Measurements from ENCODE around the gene ST3GAL3.

Gene ST3GAL3

GRCh38 chr1:43707190-43708001, at the start of gene ST3GAL3:
TSS of gene ST3GAL3 (plus strand) at chr1:43707536. CDS start at chr1:43736263, 28,727 bp downstream.
- Histone ChIP-seq H3K27me3 (ENCODE audit: control insufficient read depth, insufficient read depth, low read length) (no peaks in the 10 kb centered on the region), H3K36me3 (ENCODE audit: control insufficient read depth, insufficient read depth, low read length) (no peaks in the 10 kb centered on the region), H3K4me3 (ENCODE audit: low read length) (peak within 1 kb of the TSS; percentile 64), H3K4me1 (ENCODE audit: control insufficient read depth, insufficient read depth, low read length) (peaks cover 7% of the 10 kb centered on the region), H3K9me3 (ENCODE audit: control insufficient read depth, low read length) (no peaks in the 10 kb centered on the region), H3K9ac (ENCODE audit: low read length) (peak within 1 kb of the TSS; percentile 46)

GRCh38 chr1:43659212-43660166, 47.8 kb upstream of the ST3GAL3 start:
- Histone ChIP-seq H3K9me3 (ENCODE audit: control insufficient read depth, low read length) (no peaks in the 10 kb centered on the region), H3K4me1 (ENCODE audit: control insufficient read depth, insufficient read depth, low read length) (no peaks in the 10 kb centered on the region), H3K27me3 (ENCODE audit: control insufficient read depth, insufficient read depth, low read length) (no peaks in the 10 kb centered on the region), H3K9ac (ENCODE audit: low read length) (no peak overlapping the region), H3K4me3 (ENCODE audit: low read length) (no peak overlapping the region), H3K36me3 (ENCODE audit: control insufficient read depth, insufficient read depth, low read length) (peaks cover 29% of the 10 kb centered on the region)

GRCh38 chr1:43660355-43660754, 47.0 kb upstream of the ST3GAL3 start:
- Histone ChIP-seq H3K4me1 (ENCODE audit: control insufficient read depth, insufficient read depth, low read length) (no peaks in the 10 kb centered on the region), H3K9me3 (ENCODE audit: control insufficient read depth, low read length) (no peaks in the 10 kb centered on the region), H3K36me3 (ENCODE audit: control insufficient read depth, insufficient read depth, low read length) (peaks cover 27% of the 10 kb centered on the region), H3K9ac (ENCODE audit: low read length) (no peak overlapping the region), H3K27me3 (ENCODE audit: control insufficient read depth, insufficient read depth, low read length) (no peaks in the 10 kb centered on the region), H3K4me3 (ENCODE audit: low read length) (no peak overlapping the region)

GRCh38 chr1:43664369-43664768, 43.0 kb upstream of the ST3GAL3 start:
- H3K36me3 ChIP-seq (ENCODE audit: control insufficient read depth, insufficient read depth, low read length): peaks cover 36% of the 10 kb centered on the region
- no peaks in the 10 kb centered on the region for H3K4me1 ChIP-seq (ENCODE audit: control insufficient read depth, insufficient read depth, low read length)
- H3K4me3 ChIP-seq (ENCODE audit: low read length): no peak overlapping the region
- no peaks in the 10 kb centered on the region for H3K9me3 ChIP-seq (ENCODE audit: control insufficient read depth, low read length)
- no peaks in the 10 kb centered on the region for H3K27me3 ChIP-seq (ENCODE audit: control insufficient read depth, insufficient read depth, low read length)
- H3K9ac ChIP-seq (ENCODE audit: low read length): no peak overlapping the region

GRCh38 chr1:43666608-43667007, 40.7 kb upstream of the ST3GAL3 start:
- H3K9ac ChIP-seq (ENCODE audit: low read length): no peak overlapping the region
- no peaks in the 10 kb centered on the region for H3K4me1 ChIP-seq (ENCODE audit: control insufficient read depth, insufficient read depth, low read length)
- no peak overlapping the region for H3K4me3 ChIP-seq (ENCODE audit: low read length)
- no peaks in the 10 kb centered on the region for H3K9me3 ChIP-seq (ENCODE audit: control insufficient read depth, low read length)
- no peaks in the 10 kb centered on the region for H3K27me3 ChIP-seq (ENCODE audit: control insufficient read depth, insufficient read depth, low read length)
- peaks cover 41% of the 10 kb centered on the region for H3K36me3 ChIP-seq (ENCODE audit: control insufficient read depth, insufficient read depth, low read length)

GRCh38 chr1:43668956-43669355, 38.4 kb upstream of the ST3GAL3 start:
- Histone ChIP-seq H3K36me3 (ENCODE audit: control insufficient read depth, insufficient read depth, low read length) (peaks cover 28% of the 10 kb centered on the region), H3K27me3 (ENCODE audit: control insufficient read depth, insufficient read depth, low read length) (no peaks in the 10 kb centered on the region), H3K4me3 (ENCODE audit: low read length) (no peak overlapping the region), H3K9me3 (ENCODE audit: control insufficient read depth, low read length) (no peaks in the 10 kb centered on the region), H3K4me1 (ENCODE audit: control insufficient read depth, insufficient read depth, low read length) (no peaks in the 10 kb centered on the region), H3K9ac (ENCODE audit: low read length) (no peak overlapping the region)

GRCh38 chr1:43669878-43670277, 37.5 kb upstream of the ST3GAL3 start:
- H3K4me3 ChIP-seq (ENCODE audit: low read length): no peak overlapping the region
- no peaks in the 10 kb centered on the region for H3K27me3 ChIP-seq (ENCODE audit: control insufficient read depth, insufficient read depth, low read length)
- no peaks in the 10 kb centered on the region for H3K4me1 ChIP-seq (ENCODE audit: control insufficient read depth, insufficient read depth, low read length)
- H3K9ac ChIP-seq (ENCODE audit: low read length): no peak overlapping the region
- H3K9me3 ChIP-seq (ENCODE audit: control insufficient read depth, low read length): no peaks in the 10 kb centered on the region
- peaks cover 24% of the 10 kb centered on the region for H3K36me3 ChIP-seq (ENCODE audit: control insufficient read depth, insufficient read depth, low read length)

GRCh38 chr1:43671193-43671592, 36.1 kb upstream of the ST3GAL3 start:
- Histone ChIP-seq H3K9me3 (ENCODE audit: control insufficient read depth, low read length) (no peaks in the 10 kb centered on the region), H3K36me3 (ENCODE audit: control insufficient read depth, insufficient read depth, low read length) (peaks cover 23% of the 10 kb centered on the region), H3K4me3 (ENCODE audit: low read length) (no peak overlapping the region), H3K4me1 (ENCODE audit: control insufficient read depth, insufficient read depth, low read length) (no peaks in the 10 kb centered on the region), H3K9ac (ENCODE audit: low read length) (no peak overlapping the region), H3K27me3 (ENCODE audit: control insufficient read depth, insufficient read depth, low read length) (no peaks in the 10 kb centered on the region)

GRCh38 chr1:43671626-43672330, 35.6 kb upstream of the ST3GAL3 start:
- peaks cover 17% of the 10 kb centered on the region for H3K36me3 ChIP-seq (ENCODE audit: control insufficient read depth, insufficient read depth, low read length)
- H3K9ac ChIP-seq (ENCODE audit: low read length): no peak overlapping the region
- H3K9me3 ChIP-seq (ENCODE audit: control insufficient read depth, low read length): no peaks in the 10 kb centered on the region
- no peaks in the 10 kb centered on the region for H3K27me3 ChIP-seq (ENCODE audit: control insufficient read depth, insufficient read depth, low read length)
- no peak overlapping the region for H3K4me3 ChIP-seq (ENCODE audit: low read length)
- no peaks in the 10 kb centered on the region for H3K4me1 ChIP-seq (ENCODE audit: control insufficient read depth, insufficient read depth, low read length)

GRCh38 chr1:43673261-43673660, 34.1 kb upstream of the ST3GAL3 start:
- H3K9me3 ChIP-seq (ENCODE audit: control insufficient read depth, low read length): no peaks in the 10 kb centered on the region
- H3K4me1 ChIP-seq (ENCODE audit: control insufficient read depth, insufficient read depth, low read length): no peaks in the 10 kb centered on the region
- no peak overlapping the region for H3K4me3 ChIP-seq (ENCODE audit: low read length)
- no peak overlapping the region for H3K9ac ChIP-seq (ENCODE audit: low read length)
- peaks cover 8% of the 10 kb centered on the region for H3K36me3 ChIP-seq (ENCODE audit: control insufficient read depth, insufficient read depth, low read length)
- no peaks in the 10 kb centered on the region for H3K27me3 ChIP-seq (ENCODE audit: control insufficient read depth, insufficient read depth, low read length)

GRCh38 chr1:43678940-43679339, 28.4 kb upstream of the ST3GAL3 start:
- Histone ChIP-seq H3K27me3 (ENCODE audit: control insufficient read depth, insufficient read depth, low read length) (no peaks in the 10 kb centered on the region), H3K4me1 (ENCODE audit: control insufficient read depth, insufficient read depth, low read length) (no peaks in the 10 kb centered on the region), H3K9ac (ENCODE audit: low read length) (no peak overlapping the region), H3K9me3 (ENCODE audit: control insufficient read depth, low read length) (no peaks in the 10 kb centered on the region), H3K4me3 (ENCODE audit: low read length) (no peak overlapping the region), H3K36me3 (ENCODE audit: control insufficient read depth, insufficient read depth, low read length) (peaks cover 9% of the 10 kb centered on the region)
